HG03060 (cell line): ENCODE results near the gene UBTD2.

Experiments
- ATAC-seq: cut with Tn5 transposase; IDR thresholded peaks from one replicate; pipeline ENCODE4 v1.9.1; 2021; ENCODE audit warnings: low read depth, moderate number of reproducible peaks; ENCODE audit not compliant: unreplicated experiment

UBTD2 gene

DNA sequence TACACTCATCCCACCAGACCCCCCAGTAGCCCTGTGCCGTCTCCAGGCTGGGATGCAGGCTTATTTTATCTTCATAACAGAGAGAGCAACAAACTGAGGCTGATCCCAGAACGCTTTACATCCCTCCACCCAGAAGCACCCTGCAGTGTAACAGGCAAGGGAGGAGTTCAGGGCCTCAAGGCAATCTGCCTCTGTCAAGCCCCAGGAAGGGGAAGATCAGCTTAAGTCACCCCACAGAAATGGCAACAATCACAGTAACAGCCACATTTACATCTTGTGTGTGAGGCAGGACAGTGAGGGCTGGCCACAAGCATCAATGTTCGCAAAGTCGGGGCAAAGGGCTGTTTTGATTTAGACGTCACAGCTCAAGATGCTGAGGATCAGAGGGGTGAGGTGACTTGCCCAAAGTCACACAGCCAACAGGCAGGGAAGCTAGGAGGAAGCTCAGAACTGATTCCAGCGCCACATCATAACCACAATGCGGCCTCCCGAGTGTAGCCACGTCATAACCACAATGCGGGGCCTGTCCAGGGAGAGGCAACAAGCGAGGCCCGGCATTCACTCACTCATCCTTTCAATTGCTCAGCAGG, 109.9 kb downstream of the UBTD2 start:
- no peak for ATAC-seq

DNA sequence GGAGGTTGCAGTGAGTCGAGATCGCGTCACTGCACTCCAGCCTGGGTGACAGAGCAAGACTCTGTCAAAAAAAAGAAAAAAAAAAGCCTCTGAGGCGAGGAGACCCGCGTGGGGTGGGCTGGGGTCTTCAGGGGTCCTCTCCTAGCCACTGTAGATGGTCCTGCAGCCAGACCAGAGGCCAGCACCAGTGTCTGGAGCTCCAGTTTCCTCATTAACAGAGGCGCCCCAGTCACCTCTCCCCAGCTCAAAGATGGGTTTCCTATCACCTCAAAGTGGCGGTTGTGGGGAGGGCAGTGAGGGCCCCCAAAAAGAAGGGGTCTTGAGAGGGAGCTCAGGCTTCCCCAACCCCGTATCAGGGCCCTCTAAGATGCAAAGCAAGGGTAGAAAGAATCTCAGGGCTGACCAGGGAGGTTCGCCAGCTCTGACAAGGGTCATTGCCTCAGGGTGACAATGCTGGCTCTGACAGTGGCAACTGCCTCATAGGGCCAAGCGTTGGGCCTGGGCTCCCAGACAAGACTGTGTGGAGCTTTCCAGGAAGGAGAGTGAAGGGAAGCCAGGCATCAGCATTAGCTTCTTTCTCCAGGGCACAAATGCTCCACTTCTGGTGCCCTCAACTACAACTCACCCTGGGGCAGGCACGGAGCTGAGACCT, 110.5 kb downstream of the UBTD2 start:
- ATAC-seq = no peak

DNA sequence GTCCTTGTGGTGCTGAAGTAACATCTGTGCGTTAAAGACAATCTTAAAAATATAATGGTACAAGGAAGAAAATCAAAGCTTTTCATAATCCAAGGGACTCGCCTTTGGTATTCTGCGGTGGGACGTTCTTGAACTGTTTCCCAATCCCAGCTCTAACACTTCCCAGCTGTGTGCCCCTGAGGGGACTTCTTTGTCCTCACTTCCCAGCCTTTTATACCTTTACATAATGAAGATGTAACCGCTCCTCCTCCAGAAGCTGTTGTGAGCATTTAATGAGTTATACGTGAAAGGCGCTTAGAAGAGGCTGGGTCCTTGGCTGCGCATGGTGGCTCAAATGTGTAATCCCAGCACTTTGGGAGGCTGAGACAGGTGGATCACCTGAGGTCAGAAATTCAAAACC, 112.4 kb downstream of the UBTD2 start:
- no peak for ATAC-seq

DNA sequence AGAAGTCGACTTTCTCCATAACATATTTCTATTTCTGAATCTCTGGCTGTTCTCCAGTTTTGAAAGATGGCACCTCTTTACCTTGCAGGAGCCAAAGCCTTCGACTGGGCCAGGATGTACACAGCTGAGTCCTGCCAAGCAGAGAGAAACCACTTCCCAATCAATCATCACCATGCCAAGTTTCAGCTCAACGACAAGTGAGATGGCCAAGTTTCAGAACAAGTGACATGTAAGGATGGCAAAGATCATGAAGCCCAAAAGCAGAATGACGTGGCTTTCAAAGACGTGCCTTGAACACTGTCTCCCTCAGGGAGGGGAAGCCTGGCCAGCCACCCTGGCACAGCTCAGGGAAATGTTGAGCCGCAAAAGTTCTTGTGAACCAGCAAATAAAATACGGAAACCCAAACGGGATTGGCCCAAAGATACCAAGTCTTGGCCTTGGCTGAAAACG, 113.3 kb downstream of the UBTD2 start:
- ATAC-seq = no peak

DNA sequence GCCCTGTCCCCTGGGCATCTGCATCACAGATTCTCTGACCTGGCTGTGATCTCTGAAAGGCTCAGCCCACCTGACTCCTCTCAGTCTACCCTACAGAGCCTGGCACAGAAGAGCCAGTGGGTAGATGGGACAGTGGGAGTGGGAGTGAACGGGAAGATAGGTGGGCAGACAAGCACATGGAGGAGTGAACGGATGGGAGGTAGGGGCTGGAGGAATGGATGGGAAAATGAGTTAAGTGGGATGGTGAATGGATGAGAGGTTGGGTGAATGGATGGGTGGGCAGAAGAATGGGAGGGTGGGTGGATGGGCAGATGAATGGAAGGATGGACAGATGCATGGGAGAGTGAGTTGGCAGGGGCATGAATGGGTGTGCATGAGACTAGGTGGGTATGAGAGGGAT, 114.3 kb downstream of the UBTD2 start:
- no peak for ATAC-seq

DNA sequence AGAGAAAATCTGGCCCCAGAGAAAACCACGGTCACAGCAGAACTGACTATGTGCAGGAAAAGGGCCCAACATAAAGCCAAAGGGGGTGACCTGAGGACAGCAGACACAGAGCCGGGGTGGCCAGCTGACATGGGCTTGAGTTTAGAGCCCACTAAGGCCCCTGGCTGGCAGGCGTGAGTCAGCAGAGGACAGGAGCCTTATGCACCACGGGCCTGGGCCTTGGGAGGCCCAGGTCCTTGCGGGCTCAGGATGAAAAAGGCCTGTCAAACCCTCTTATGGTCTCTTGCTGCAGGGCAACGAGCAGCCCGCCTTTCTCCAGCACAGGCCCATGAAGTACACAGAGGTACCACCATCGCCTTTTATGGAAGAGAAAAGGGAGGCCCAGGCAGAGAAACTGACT, 115.3 kb downstream of the UBTD2 start:
- ATAC-seq = no peak

DNA sequence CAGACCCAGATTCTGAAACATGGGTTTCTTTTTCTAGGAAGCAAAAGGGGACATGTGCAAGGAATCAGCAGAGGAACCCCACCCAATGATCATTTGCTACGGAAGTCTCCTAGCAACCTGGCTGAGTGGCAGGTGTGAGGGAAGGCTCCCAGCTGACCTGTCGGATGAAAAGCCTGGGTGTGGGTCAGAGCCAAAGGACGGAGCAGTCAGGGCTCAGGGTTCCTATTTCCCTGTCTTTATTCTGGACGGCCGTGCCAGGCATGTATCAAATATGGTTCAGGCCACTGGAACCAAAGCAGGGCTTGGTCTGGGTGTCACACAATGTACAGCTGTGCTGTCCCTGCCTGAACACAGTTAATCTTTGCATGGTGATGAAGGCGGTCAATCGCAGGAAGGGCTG, 115.7 kb downstream of the UBTD2 start:
- ATAC-seq = no peak

DNA sequence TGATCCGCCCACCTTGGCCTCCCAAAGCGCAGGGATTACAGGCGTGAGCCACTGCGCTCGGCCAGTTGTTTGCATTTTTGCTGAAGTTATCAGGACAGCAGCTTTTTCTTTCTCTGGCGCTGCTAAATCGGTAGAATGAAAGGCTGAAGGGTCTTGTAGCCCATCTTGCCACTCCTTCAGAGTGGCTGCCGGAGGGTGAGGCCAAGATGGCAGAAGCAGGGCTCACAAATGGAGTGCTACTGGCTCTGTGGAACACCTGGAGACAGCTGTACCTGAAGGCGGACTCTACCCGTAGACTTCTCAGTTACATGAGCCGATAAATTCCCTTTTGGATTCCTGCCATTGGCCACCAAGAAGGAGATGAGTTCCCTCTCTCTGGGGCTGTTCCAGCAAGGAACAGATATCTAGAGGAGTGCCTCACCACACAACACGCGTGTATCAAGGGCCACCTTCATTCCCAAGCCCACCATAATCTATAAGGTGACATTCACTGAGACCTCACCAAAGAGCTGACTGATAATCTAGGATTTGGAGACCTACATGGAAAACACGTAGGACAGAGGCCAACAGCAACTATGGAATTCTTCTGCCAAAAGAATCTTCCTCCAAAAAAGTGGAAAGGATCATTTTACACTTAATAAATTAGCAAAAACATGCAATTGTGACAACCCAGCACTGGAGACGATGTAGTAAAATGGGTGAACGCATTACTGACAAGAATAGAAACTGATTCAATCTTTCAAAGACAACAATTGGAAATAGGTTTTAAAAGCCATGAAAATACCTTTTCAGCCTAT, 117.3 kb downstream of the UBTD2 start:
- ATAC-seq = no peak

DNA sequence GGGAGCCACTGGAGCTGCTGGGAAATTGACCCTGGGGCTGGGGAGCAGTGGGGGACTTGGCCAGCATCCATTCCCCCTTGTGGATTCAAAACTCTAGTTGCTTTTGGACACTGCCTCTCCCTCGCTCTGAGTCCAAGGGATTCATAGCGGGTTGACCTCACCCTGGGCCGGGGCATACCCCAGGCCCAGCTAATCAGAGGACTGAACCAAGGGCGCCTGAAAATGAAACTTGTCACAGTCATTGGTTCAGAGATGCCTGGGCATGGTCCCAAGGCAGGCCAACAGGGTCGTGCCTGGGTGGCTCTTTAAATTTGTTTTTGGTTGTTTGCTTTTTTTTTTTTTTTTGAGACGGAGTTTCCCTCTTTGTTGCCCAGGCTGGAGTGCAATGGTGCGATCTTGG, 118.1 kb downstream of the UBTD2 start:
- ATAC-seq = no peak

DNA sequence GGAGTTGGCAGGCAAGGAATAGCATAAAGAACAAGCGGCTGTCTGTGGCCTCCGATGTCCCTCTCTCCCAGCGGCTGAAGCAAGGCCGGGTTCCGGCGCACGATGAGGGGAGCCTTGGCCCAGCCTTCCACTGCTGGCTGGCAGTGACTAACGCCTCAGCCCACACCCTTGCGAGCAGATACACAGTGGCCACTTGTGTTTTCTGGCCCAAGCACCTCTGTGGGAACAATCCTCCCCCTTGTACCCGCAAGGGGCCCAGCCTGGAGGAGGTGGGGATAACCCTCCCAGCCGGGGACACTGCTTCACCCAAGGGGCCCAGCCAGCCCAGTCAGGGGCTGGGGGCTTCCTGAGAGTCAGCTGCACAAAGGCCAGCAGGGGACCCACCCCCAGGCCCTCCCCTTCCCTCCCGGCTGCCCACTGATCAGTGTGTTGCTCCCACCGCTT, 118.8 kb downstream of the UBTD2 start:
- ATAC-seq = no peak

DNA sequence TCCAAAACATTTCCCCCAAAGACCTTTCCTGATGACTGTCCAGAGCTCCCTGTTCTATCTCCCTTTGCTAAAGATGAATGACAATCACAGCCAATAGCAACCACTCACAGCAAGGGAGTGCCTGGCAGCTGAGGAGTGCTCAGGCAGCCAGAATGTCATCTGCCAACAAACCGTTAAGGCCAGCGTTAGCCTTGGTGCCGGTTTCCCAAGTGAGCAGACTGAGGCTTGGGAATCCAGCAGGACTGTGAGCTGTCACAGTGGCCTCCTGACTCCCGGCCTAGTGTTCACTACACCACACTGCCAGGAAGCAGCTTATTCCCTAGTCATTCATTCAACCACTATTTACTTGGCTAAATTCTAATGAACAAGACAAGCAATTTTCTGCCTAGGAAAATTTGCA, 120.2 kb downstream of the UBTD2 start:
- no peak for ATAC-seq

DNA sequence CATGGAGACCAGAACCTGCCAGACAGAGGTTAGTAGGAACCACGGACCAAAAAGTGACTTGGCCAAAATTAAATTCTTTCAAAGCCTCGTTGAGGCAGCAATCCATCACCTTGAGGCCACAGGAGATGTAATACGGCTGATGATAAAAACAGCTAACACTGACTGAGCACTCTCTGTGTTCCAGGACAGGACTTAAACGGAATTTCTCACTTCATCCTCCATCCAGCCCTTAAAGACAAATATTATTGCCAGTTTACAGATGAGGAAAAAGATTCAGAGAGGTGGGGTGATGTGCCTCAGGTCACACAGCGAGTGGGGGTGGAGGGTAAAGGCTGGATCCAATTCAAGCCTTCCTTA, 120.6 kb downstream of the UBTD2 start:
- no peak for ATAC-seq

DNA sequence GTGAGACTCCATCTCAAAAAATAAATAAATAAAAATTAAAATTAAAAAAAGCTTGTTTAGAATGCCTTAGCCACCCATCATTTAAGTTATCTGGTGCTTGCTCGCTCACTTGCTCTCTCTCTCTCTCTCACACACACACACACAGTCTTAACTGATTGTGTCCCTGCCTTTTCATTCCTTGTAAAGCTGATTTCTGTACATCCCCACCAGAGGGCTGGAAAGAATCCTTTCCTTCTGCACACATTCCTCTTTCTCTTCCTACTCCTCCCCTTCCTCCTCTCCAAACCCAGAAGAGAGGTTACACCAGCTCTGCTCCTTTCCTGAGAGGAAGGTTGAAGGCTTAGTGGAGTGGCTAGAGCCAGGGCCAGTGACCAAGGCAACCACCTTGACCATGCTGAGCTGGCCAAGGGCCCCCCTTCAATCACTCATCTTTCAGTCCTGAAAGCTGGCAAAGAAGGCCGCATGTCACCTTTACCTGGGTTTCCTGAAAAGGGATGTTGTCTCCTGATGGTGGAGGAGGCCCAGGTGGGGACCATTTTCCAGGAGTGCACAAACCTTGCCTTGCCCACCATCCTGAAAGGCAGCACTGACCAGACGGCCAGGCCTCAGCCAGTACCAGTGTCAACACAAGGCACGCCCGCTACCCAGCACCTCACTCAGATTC, 121.1 kb downstream of the UBTD2 start:
- no peak for ATAC-seq

DNA sequence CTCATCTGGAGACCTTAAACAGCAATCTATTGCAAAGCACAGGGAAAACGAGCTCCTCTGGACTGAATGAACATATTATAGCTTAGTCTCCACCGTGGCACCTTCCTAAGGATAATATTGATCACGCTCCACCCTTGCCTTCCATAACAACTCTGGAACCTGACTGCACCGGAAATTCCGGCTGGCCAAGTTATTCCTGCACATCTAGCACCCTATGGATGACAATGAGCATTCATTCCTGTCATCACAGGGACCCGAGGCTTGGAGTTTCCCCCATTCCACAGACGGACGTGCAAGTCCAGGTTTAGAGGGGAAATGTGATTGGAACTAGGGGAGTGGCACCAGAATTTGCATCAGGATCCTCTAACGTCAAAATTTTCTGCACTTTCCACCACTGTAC, 123.1 kb downstream of the UBTD2 start:
- ATAC-seq = no peak
